ENCODE measurements around the gene MED8.

DNA sequence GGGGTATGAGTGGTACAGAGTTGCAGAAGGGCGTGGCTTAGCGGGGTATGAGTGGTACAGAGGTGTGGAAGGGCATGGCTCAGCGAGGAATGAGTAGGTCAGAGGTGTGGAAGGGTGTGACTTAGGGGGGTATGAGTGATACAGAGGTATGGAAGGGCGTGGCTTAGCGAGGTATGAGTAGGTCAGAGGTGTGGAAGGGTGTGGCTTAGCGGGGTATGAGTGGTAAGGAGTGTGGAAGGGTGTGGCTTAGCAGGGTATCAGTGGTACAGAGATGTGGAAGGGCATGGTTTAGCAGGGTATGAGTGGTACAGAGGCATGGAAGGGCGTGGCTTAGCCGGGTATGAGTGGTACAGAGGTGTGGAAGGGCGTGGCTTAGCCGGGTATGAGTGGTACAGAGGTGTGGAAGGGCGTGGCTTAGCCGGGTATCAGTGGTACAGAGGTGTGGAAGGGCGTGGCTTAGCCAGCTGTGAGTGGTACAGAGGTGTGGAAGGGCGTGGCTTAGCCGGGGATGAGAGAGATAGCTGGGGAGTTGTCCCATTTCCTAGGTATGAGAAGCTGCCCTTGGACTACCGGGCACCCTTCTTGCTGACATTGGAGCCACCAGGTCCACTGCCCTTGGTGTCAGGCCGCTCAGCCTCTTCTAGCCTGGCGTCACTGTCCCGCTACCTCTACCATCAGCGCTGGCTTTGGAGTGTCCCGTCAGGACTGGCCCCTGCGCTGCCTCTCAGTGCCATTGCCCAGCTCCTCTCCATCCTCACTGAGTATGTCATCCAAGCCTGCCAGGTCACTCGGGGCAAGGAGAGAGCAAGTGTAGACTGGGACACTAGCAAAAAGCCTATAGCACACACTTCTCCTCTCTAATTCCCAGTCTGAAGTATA, 34.3 kb upstream of the MED8 start:
- TF ChIP-seq BHLHE40 (IDR thresholded peaks at IDR 0.05; ENCODE audit: low read depth, low read length): no peak
- TF ChIP-seq CTCF (IDR thresholded peaks at IDR 0.05): no peak
- no peak for TF ChIP-seq CEBPB (IDR thresholded peaks at IDR 0.05)
- TF ChIP-seq EP300 (IDR thresholded peaks at IDR 0.05): no peak
- no peak for TF ChIP-seq MYC (IDR thresholded peaks at IDR 0.05; ENCODE audit: borderline replicate concordance, low read length)
- TF ChIP-seq POLR2A (IDR thresholded peaks at IDR 0.05; ENCODE audit: low read length): no peak
- TF ChIP-seq NR3C1 (IDR thresholded peaks at IDR 0.05): no peak
- no peak for TF ChIP-seq RFX5 (IDR thresholded peaks at IDR 0.05)
